Tibial artery (tissue), 4 donors: Measurements from ENCODE around the gene KRTAP5-1.

ENCODE experiments used
- DNase-seq, 2 donors: peaks; one replicate each; pipeline ENCODE4 v3.0.0-alpha.2; 2019
- H3K27ac ChIP-seq, 2 donors: fragments of 200-600 bp; sonication (generic) in 1 of 2; 1 replicate in 1 of 2; 2 replicates in 1 of 2; pipeline ENCODE4 v1.5.1; 2018 to 2019; ENCODE audit warnings: mild to moderate bottlenecking in 1 of 2
- H3K27me3 ChIP-seq, 2 donors: fragments of 200-600 bp; sonication (generic) in 1 of 2; one replicate each; pipeline versions ENCODE4 v1.5.1 to v1.6.0; 2016 to 2019
- H3K36me3 ChIP-seq, 3 donors: fragments of 200-600 bp; sonication (generic) in 2 of 3; one replicate each; pipeline ENCODE4 v1.5.1; 2016 to 2019; ENCODE audit warnings: mild to moderate bottlenecking in 2 of 3
- H3K4me1 ChIP-seq, 4 donors: fragments of 200-600 bp; sonication (generic) in 2 of 4; 1 replicate in 3 of 4; 2 replicates in 1 of 4; pipeline ENCODE4 v1.5.1; 2016 to 2019
- H3K4me3 ChIP-seq, 2 donors: fragments of 200-600 bp; sonication (generic) in 1 of 2; 1 replicate in 1 of 2; 2 replicates in 1 of 2; pipeline ENCODE4 v1.5.1; 2018 to 2019; ENCODE audit warnings: mild to moderate bottlenecking in 2 of 2
- H3K9me3 ChIP-seq, 3 donors: fragments of 200-600 bp; sonication (generic) in 1 of 3; one replicate each; pipeline ENCODE4 v1.5.1; 2016 to 2019
- intact Hi-C: fragments of 100-400 bp; cut with DNase I; formaldehyde crosslinking; loops from one replicate; pipeline ENCODE4 v1.15.0; 2023; ENCODE audit warnings: low total_unique reads
- TF ChIP-seq, protein P1 (sequence below), 2 experiments: fragments of 200-600 bp in 1 of 2; fragments of 450-650 bp in 1 of 2; IDR thresholded peaks; one replicate each; pipeline ENCODE4 v1.5.1; 2017 to 2019; ENCODE audit warnings: antibody characterized with exemption in 2 of 2, mild to moderate bottlenecking in 1 of 2, moderate library complexity in 1 of 2

Gene KRTAP5-1

DNA sequence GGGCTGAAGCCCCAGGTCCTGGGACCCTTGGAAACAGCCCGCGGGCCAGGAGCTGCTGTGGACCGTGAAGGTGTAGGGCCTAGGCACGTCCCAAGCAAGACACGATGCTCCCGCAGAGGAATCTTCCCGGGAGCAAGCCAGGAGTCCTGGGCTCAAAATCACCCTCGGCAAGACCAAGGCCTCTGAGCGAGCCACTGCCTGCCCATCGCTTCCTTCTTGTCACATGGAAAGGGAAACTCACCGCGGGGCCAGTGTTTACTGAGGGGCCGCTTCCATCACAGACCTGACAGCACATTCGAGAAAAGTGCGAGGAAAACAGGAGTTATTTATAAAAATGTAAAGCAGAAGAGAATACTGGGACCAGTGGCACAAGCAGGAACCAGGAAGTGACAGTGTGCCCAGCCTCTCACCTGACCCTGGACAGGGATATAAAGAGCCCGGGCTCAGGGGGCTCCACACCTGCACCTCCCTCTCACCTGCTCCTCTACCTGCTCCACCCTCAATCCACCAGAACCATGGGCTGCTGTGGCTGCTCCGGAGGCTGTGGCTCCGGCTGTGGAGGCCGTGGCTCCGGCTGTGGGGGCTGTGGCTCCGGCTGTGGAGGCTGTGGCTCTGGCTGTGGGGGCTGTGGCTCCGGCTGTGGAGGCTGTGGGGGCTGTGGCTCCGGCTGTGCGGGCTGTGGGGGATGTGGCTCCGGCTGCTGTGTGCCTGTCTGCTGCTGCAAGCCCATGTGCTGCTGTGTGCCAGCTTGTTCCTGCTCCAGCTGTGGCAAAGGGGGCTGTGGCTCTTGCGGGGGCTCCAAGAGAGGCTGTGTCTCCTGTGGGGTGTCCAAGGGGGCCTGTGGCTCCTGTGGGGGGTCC lies 44.5 kb upstream of the KRTAP5-1 start, which contains the start of gene KRTAP5-5:
Gene KRTAP5-5, plus strand, starts transcription at position 450 of the 860 bp plus-strand sequence. Its CDS starts 66 bp downstream, at position 516.
- Histone ChIP-seq H3K9me3 (no peaks in the 10 kb centered on the region), H3K27ac (no peak within 1 kb of the TSS), H3K4me3 (no peak within 1 kb of the TSS), H3K4me1 (no peaks in the 10 kb centered on the region), H3K27me3 (peaks cover 0 to 68% of the 10 kb centered on the region in 2 donors), H3K36me3 (no peaks in the 10 kb centered on the region)
- TF ChIP-seq, protein P1, sequence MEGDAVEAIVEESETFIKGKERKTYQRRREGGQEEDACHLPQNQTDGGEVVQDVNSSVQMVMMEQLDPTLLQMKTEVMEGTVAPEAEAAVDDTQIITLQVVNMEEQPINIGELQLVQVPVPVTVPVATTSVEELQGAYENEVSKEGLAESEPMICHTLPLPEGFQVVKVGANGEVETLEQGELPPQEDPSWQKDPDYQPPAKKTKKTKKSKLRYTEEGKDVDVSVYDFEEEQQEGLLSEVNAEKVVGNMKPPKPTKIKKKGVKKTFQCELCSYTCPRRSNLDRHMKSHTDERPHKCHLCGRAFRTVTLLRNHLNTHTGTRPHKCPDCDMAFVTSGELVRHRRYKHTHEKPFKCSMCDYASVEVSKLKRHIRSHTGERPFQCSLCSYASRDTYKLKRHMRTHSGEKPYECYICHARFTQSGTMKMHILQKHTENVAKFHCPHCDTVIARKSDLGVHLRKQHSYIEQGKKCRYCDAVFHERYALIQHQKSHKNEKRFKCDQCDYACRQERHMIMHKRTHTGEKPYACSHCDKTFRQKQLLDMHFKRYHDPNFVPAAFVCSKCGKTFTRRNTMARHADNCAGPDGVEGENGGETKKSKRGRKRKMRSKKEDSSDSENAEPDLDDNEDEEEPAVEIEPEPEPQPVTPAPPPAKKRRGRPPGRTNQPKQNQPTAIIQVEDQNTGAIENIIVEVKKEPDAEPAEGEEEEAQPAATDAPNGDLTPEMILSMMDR (IDR thresholded peaks at IDR 0.05): no peak
- no peak for DNase-seq
- intact Hi-C loops: loop anchor here (10.0 kb wide), 1 partner anchor 85 kb away; no protein-coding TSS in a partner anchor

DNA sequence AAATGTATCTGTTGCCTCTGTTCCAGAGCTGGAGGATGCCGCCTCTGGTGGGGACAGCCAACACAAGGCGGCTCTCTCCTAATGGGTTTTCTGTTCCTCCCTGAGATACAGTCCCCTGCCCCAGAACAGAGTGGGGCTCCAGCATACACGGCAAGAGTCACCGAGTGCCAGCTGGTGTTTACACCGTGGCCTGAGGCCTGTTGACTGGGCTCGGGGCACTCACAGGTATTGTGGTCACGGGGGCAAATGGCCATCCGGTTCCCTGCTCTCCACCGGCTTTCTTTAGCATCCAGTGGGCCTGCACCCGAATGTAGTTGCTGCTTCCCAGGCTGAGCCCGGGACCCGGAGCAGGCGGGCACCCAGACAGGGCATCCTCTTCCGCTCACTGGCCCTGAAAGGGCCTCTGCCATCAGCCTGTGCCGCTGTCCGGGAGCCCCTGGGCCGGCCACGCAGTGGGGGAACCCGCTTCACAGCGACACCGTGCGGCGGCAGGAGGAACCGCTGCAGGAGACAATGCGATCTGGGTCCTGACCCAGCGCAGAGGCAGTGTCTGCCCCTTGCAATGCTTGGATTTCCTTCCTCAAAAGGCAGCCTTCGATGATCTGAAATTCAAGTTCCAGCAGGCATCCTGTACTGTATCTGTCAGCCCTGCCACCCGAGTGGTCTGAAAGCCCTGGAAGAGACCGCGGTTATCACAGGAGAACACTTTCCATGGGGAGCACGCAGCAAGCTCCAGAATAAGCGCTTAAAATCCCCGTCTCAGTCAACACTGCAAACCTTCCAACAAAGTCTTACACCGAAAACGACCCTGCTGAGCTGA lies 43.6 kb upstream of the KRTAP5-1 start:
- no peaks in the 10 kb centered on the region for H3K9me3 ChIP-seq
- TF ChIP-seq, protein P1 (IDR thresholded peaks at IDR 0.05): peak; percentile 63 to 86
- peaks cover 0 to 61% of the 10 kb centered on the region in 2 donors for H3K27me3 ChIP-seq
- H3K27ac ChIP-seq: no peak overlapping the region
- H3K36me3 ChIP-seq: no peaks in the 10 kb centered on the region
- intact Hi-C loops: loop anchor here (10.0 kb wide), 1 partner anchor 84 kb away; no protein-coding TSS in a partner anchor
- no peak overlapping the region for H3K4me3 ChIP-seq
- no peak for DNase-seq
- no peaks in the 10 kb centered on the region for H3K4me1 ChIP-seq

DNA sequence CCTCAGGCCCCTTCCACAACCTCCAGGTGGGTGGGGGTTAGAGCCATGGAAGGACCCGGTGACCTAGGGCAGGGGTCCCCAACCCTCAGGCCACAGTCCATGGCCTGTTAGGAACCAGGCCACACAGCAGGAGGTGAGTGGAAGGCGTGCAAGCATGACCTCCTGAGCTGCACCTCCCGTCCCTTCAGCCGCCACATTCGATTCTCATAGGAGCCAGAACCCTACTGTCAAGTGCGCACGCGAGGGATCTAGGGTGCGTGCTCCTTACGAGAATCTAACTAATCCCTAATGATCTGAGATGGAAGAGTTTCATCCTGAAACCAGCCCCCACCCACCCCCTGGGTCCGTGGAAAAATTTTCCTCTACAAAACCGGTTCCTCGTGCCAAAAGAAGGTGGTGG lies 40.5 kb upstream of the KRTAP5-1 start:
- Histone ChIP-seq H3K4me3 (no peak overlapping the region), H3K27me3 (peaks cover 0 to 42% of the 10 kb centered on the region in 2 donors), H3K27ac (no peak overlapping the region), H3K36me3 (no peaks in the 10 kb centered on the region), H3K4me1 (no peaks in the 10 kb centered on the region), H3K9me3 (no peaks in the 10 kb centered on the region)
- peak in 1 of 2 donors; percentile 34 for DNase-seq
- TF ChIP-seq, protein P1 (IDR thresholded peaks at IDR 0.05): no peak
- intact Hi-C loops: loop anchor here (10.0 kb wide), 1 partner anchor 81 kb away; no protein-coding TSS in a partner anchor

DNA sequence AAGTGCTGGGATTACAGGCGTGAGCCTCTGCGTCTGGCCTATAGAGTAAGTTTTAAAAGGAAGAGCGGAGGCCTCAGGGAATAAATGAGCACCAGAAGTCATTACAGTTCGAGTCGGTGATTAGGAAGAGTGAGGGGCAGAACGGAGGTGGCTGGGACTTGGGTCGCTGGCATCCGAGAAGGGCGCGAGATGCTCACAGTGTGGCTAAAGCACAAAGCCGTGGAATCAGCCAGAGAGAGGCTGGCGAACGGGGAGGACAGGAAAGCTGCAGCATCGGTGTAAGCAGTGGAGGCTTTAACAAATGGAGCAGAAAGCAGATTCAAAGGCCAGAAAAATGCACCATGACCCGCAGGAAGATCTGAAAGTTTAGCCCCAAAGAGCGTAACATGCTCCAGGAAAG lies 39.5 kb upstream of the KRTAP5-1 start:
- TF ChIP-seq, protein P1 (IDR thresholded peaks at IDR 0.05): no peak
- Histone ChIP-seq H3K27ac (no peak overlapping the region), H3K36me3 (no peaks in the 10 kb centered on the region), H3K4me1 (no peaks in the 10 kb centered on the region), H3K27me3 (peaks cover 0 to 39% of the 10 kb centered on the region in 2 donors), H3K9me3 (no peaks in the 10 kb centered on the region), H3K4me3 (no peak overlapping the region)
- intact Hi-C loops: loop anchor here (10.0 kb wide), 1 partner anchor 80 kb away; no protein-coding TSS in a partner anchor
- peak in 1 of 2 donors; percentile 48 for DNase-seq

DNA sequence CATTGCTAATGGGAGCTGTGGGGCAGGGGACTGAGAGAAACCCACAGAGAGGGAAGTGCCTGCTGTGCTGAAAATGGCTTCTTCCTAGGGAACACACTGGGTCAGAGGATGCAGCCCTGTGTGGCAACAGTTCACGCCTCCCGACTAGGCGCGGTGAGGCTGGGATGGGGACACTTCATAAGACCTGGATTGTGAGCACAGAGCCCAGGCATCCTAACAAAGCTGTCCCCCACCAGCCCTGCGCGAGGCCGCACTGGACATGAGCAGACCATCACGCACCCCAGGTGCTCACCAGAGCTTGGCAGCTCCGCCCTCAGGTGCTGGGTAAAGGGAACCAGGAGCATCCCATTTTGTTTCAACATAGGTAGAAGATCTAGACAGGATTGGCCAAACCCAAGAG lies 38.6 kb upstream of the KRTAP5-1 start:
- Histone ChIP-seq H3K36me3 (no peaks in the 10 kb centered on the region), H3K27me3 (peaks cover 0 to 30% of the 10 kb centered on the region in 2 donors), H3K4me1 (no peaks in the 10 kb centered on the region), H3K27ac (no peak overlapping the region), H3K4me3 (no peak overlapping the region), H3K9me3 (no peaks in the 10 kb centered on the region)
- intact Hi-C loops: loop anchor here (10.0 kb wide), 1 partner anchor 79 kb away; no protein-coding TSS in a partner anchor
- TF ChIP-seq, protein P1 (IDR thresholded peaks at IDR 0.05): no peak
- peak in 1 of 2 donors; percentile 56 for DNase-seq
